OCI-LY7 (cell line): Measurements from ENCODE around the gene CES2. TPM values are rescaled to one million over a fixed set of nuclear protein-coding genes. Genes with fewer than 3 reads are reported as not detected.

Experiments used
- BruUV-seq: library from RNA; stranded (reverse); fragments of 400-500 nt; replicated peaks from 2 replicates; lab custom pipeline; 2021; lab: Mats Ljungman, UMichigan
- CTCF ChIA-PET: fragments of 300-600 bp; sonication (Branson Sonifier 250); formaldehyde crosslinking; loops from one replicate; lab custom pipeline; 2022; ENCODE audit warnings: antibody characterized with exemption; ENCODE audit not compliant: unreplicated experiment; lab: Charles Lee
- POLR2A ChIA-PET: fragments of 300-600 bp; sonication (Branson Sonifier 250); formaldehyde crosslinking; loops from one replicate; lab custom pipeline; 2022; ENCODE audit warnings: antibody characterized with exemption; lab: Charles Lee
- DNase-seq: peaks from one replicate; pipeline ENCODE4 v3.0.0-alpha.2; 2015; ENCODE audit warnings: low spot score
- H2AFZ ChIP-seq: fragments of 200-600 bp; sonication (generic), shearing (Covaris generic); 2 replicates; pipeline ENCODE4 v1.6.1; 2014; ENCODE audit warnings: mild to moderate bottlenecking, antibody characterized with exemption, low read length, moderate library complexity
- H3K27ac ChIP-seq: fragments of 200-600 bp; sonication (generic); 2 replicates; pipeline ENCODE4 v1.5.1; 2014; ENCODE audit warnings: mixed run types, low read depth, mild to moderate bottlenecking, moderate library complexity, low read length, inconsistent platforms; ENCODE audit not compliant: poor library complexity, severe bottlenecking
- H3K36me3 ChIP-seq: fragments of 200-600 bp; sonication (generic); 2 replicates; pipeline ENCODE4 v1.6.1; 2014; ENCODE audit warnings: mild to moderate bottlenecking, antibody characterized with exemption, low read length, moderate library complexity, mixed read lengths; ENCODE audit not compliant: insufficient read depth
- H3K4me1 ChIP-seq: fragments of 200-600 bp; sonication (generic); 2 replicates; pipeline ENCODE4 v1.5.1; 2014; ENCODE audit warnings: mild to moderate bottlenecking, low read length; ENCODE audit not compliant: insufficient read depth, poor library complexity, severe bottlenecking
- H3K4me2 ChIP-seq: fragments of 200-600 bp; sonication (generic); 2 replicates; pipeline ENCODE4 v1.6.1; 2014; ENCODE audit warnings: mild to moderate bottlenecking, low read length
- H3K4me3 ChIP-seq: fragments of 200-600 bp; sonication (generic); 2 replicates; pipeline ENCODE4 v1.5.1; 2014; ENCODE audit warnings: mild to moderate bottlenecking, low read depth, low read length; ENCODE audit not compliant: poor library complexity, severe bottlenecking
- H3K79me2 ChIP-seq: fragments of 200-600 bp; sonication (generic); 2 replicates; pipeline ENCODE4 v1.6.1; 2016; ENCODE audit warnings: low read depth, mild to moderate bottlenecking, low read length, moderate library complexity, mixed read lengths; ENCODE audit not compliant: insufficient read depth
- H3K9me2 ChIP-seq: fragments of 200-600 bp; sonication (generic); 2 replicates; pipeline ENCODE4 v1.6.1; 2016; ENCODE audit warnings: mild to moderate bottlenecking, low read length, mixed read lengths; ENCODE audit not compliant: insufficient read depth
- H3K9me3 ChIP-seq: fragments of 200-600 bp; sonication (generic); 2 replicates; pipeline ENCODE4 v1.6.1; 2014; ENCODE audit warnings: mild to moderate bottlenecking, mixed run types, low read length, mixed read lengths
- H4K20me1 ChIP-seq: fragments of 200-600 bp; sonication (generic); 2 replicates; pipeline ENCODE4 v1.6.1; 2014; ENCODE audit warnings: mild to moderate bottlenecking, antibody characterized with exemption, low read length, moderate library complexity, mixed read lengths; ENCODE audit not compliant: insufficient read depth
- CTCF ChIP-seq: fragments of 200-600 bp; sonication (generic); conservative IDR thresholded peaks from 2 replicates; pipeline ENCODE4 v1.5.1; 2014; ENCODE audit warnings: mild to moderate bottlenecking, antibody characterized with exemption, low read length, moderate library complexity, mixed read lengths
- EZH2phosphoT487 ChIP-seq: fragments of 200-600 bp; sonication (generic); IDR thresholded peaks from 2 replicates; pipeline ENCODE4 v1.6.1; 2018; ENCODE audit warnings: low read depth, borderline replicate concordance, mild to moderate bottlenecking, mixed run types, antibody characterized with exemption, low read length, moderate library complexity, mixed read lengths
- intact Hi-C: fragments of 100-400 bp; cut with micrococcal nuclease; formaldehyde crosslinking; loops from one replicate; pipeline ENCODE4 v1.10.0; 2022; ENCODE audit not compliant: unreplicated experiment
- total RNA-seq, 2 experiments: library from RNA; depleted of rRNA in 1 of 2; stranded (reverse); fragments of >200 nt in 1 of 2; shearing (Covaris generic) in 1 of 2; gene quantifications; 2 replicates each; pipeline ENCODE4 v1.2.3, GENCODE V29; 2014 to 2022

Gene CES2
- total RNA-seq, 2 experiments from 2014 or later, result 29.6 to 30.7 TPM

GRCh38 chr16:66889622-66890021 is 45.7 kb upstream of the CES2 start:
- Histone ChIP-seq H3K4me3 (no peak overlapping the region), H3K9me2 (no peaks in the 10 kb centered on the region), H3K4me1 (no peaks in the 10 kb centered on the region), H3K9me3 (no peaks in the 10 kb centered on the region), H3K27ac (no peak overlapping the region), H3K4me2 (no peak overlapping the region), H4K20me1 (no peaks in the 10 kb centered on the region), H3K79me2 (no peaks in the 10 kb centered on the region), H2AFZ (no peak overlapping the region), H3K36me3 (peaks cover 41% of the 10 kb centered on the region)
- intact Hi-C loops, result no loop called here
- TF ChIP-seq EZH2phosphoT487 (no peak), CTCF (no peak)
- BruUV-seq, result no TSS peak
- POLR2A ChIA-PET, result interaction anchor here (0.6 to 0.7 kb wide), 3 partner anchors 193 to 1259 kb away, joined by 3 read pairs; no protein-coding TSS in a partner anchor
- DNase-seq, result no peak
- CTCF ChIA-PET, result no interaction called here

- Histone ChIP-seq H3K79me2 (no peaks in the 10 kb centered on the region), H3K9me3 (no peaks in the 10 kb centered on the region), H3K4me1 (no peaks in the 10 kb centered on the region), H4K20me1 (no peaks in the 10 kb centered on the region), H3K9me2 (no peaks in the 10 kb centered on the region), H3K4me3 (no peak overlapping the region), H3K4me2 (no peak overlapping the region), H3K27ac (no peak overlapping the region), H3K36me3 (peaks cover 29% of the 10 kb centered on the region), H2AFZ (no peak overlapping the region)
- intact Hi-C loops, result no loop called here
- ChIA-PET POLR2A (no interaction called here), CTCF (no interaction called here)
- BruUV-seq, result no TSS peak
- DNase-seq, result no peak
- no peak for TF ChIP-seq EZH2phosphoT487
- TF ChIP-seq CTCF, result no peak
These were observed 44.5 kb upstream of the CES2 start for GRCh38 chr16:66890799-66891198.

- Histone ChIP-seq H3K27ac (no peak overlapping the region), H4K20me1 (no peaks in the 10 kb centered on the region), H3K9me2 (no peaks in the 10 kb centered on the region), H3K9me3 (no peaks in the 10 kb centered on the region), H2AFZ (no peak overlapping the region), H3K4me3 (no peak overlapping the region), H3K4me2 (no peak overlapping the region), H3K4me1 (no peaks in the 10 kb centered on the region), H3K36me3 (peaks cover 24% of the 10 kb centered on the region), H3K79me2 (no peaks in the 10 kb centered on the region)
- intact Hi-C loops, result no loop called here
- no peak for TF ChIP-seq EZH2phosphoT487
- no peak for TF ChIP-seq CTCF
- ChIA-PET POLR2A (no interaction called here), CTCF (no interaction called here)
- DNase-seq, result no peak
- BruUV-seq, result no TSS peak
These were observed 44.0 kb upstream of the CES2 start for GRCh38 chr16:66891360-66891759.
